ENCODE results near the gene IQSEC1.

DNA sequence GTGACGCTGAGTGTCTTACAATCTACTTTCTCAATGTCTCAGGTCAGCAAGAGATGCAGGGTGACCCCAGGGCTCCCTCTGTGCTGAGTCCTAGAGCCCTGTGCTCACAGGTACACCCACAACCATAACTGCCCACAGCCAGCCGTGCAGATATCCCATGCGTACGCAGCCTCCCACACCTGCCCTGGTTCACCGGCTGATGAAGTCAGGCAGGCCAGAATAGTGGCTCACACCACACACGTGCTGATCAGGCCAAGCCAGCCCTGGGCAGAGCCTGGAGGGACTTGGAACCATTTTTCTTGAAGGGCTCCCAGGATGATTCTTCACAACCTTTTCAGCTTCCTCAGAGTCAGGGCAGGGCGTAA lies 168.3 kb downstream of the IQSEC1 start:
- TF ChIP-seq POLR2AphosphoS5 (IDR thresholded peaks at IDR 0.05; ENCODE audit: low read depth, low read length) (no peak), TAF1 (IDR thresholded peaks at IDR 0.05; ENCODE audit: low read depth, low read length) (no peak), POLR2A (IDR thresholded peaks at IDR 0.05; ENCODE audit: low read depth, low read length) (no peak)
